ELR (cell line): ENCODE data around the gene CEACAM18.
"Not testable (repeated sequence)": the region's sequence is repeated elsewhere in the genome, so short reads cannot be mapped to it uniquely, and the experiment has no call there.

Source experiments
- DNase-seq: peaks from one replicate; pipeline ENCODE4 v3.0.0-alpha.2; 2015; ENCODE audit warnings: low read depth

The CEACAM18 gene

DNA sequence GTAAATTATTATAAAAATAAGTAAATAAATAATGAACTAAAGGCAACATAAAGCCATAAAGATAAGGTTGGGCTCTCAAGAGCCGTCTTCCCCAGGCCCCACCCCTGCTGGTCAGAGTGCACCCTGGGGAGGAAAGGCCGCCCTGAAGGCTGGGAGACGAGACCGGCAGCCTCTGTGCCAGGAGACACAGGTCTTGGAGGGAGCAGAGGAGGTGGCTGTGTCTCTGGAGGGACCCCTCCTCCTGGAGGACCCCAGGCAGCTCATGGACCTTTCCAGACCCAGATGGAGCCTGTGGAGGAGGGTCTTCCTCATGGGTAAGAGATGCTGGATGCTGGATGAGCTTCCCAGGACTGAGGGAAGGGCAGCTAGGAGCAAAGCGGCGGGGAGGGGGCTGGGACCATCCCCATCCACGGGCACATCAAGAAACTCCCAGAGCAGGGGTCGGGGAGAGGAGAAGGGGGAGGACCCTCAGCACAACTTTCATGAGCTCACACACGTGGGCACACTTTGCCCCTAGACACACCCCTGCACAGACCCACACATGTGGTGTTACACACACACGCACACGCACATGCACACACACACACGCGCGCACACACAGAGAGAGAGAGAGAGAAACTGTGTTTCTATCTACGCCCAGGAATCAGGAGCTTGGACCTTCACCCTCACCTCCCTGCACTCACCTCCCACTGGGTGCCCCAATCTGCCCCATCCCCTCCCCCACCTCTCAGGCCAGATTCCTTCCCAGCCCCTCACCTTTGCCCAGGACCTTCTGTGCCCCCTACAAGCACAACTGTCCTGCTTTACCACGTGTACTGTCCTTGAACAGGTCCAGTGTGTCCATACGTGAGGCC is at the start of gene CEACAM18:
CEACAM18 (plus strand) TSS at position 159 of the 854 bp plus-strand sequence.
- DNase-seq, result no peak

DNA sequence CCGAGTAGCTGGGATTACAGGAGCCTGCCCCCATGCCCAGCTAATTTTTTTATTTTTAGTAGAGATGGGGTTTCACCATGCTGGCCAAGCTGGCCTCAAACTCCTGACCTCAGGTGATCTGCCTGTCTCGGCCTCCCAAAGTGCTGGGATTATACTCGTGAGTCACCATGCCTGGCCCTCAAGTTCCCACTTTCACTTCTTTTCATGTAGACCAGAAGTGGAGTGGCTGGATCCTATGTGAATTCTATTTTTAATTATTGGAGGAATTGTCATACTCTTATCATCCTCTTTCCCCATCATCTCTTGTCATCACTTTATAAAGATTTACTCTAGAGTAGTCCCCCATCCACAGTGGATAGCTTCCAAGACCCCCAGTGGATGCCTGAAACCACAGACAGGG is 48.1 kb upstream of the CEACAM18 start:
- no peak for DNase-seq

DNA sequence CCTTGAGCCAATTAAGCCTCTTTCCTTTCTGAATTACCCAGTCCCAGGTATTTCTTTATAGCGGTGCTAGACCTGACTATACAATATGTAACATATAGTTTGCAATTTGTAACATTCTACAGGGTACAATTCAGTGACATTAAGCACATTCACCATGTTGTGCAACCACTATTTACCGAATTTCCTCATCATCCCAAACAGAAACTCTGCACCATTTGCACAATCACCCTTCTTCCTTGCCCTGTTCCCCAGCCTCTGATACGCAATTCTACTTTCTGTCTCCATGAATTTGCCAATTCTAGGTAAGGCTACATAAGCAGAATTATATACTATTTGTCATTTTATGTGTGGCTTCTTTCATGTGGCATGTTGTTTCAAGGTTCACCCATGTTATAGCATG is 47.2 kb upstream of the CEACAM18 start:
- no peak for DNase-seq

DNA sequence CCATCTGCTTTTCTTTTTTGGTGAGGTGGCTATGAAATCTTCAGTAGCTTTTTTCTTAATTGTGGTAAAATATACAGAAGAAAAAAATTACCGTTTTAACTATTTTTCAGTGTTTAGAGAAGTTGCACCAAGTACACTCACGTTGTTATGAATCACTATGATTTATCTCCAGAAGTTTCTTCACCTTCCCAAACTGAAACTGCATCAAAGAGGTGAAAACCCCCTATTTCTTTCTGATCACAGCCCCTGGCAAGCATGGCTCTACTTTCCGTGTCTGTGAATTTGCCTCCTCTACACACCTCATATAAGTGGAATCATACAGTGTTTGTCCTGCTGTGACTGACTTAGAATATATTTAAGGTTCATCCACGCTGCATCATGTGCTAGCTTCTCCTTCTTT is 45.3 kb upstream of the CEACAM18 start:
- DNase-seq, result no peak

DNA sequence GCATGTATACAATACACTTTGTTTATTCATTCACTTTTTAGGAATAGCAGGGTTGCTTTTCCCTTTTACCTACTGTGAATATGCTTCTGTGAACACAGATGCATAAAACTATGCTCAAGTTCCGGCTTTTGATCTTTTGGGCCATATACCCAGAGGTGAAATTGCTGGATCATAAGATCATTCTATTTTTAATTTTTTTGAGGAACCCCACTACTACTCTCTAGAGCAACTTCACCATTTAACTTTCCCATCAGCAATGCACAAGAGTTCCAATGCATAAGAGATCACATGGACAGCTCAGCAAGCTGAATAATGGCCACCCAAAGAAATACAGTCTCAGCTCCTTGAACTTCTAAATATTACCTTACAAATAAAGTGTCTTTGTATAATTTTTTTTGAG is 43.9 kb upstream of the CEACAM18 start:
- DNase-seq, result no peak

DNA sequence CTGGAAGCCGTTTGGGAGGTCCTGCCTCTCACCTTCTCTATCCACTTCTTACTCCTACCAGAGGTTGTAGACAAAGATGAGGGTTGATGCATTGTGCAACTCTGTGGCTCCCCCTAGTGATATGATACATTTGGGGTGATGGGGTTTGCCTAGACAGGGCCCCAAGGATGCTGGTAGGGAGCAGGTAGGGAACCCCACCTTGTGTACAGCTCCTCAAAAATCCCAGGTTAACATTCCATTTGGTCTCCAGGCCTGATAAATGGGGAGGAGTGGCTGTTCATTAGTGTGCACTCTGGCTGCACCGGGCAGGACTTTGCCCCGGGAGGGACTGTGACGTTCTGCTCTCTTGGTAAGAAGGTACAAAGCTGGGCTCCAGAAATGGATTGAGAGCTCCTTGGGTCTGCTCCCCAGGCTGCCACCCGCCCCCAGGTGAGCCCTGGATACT is 39.3 kb upstream of the CEACAM18 start:
- DNase-seq, result peak; percentile 31

DNA sequence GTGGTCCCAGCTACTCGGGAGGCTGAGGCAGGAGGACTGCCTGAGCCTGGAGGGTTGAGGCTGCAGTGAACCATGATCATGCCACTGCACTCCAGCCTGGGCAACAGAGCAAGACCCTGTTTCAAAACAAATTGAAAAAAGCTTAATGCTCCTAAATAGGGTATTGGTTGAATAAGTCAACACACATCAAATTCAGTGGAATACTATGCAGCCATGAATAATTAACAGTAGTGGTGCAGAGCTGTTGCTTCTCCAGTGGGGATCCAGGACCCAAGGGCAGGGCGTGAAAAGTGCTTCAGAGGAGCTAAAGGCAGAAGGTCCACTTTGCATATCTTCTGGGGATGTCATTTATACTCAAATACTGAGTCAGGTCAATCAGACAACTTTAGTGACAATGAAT is 38.3 kb upstream of the CEACAM18 start:
- DNase-seq, result no peak

DNA sequence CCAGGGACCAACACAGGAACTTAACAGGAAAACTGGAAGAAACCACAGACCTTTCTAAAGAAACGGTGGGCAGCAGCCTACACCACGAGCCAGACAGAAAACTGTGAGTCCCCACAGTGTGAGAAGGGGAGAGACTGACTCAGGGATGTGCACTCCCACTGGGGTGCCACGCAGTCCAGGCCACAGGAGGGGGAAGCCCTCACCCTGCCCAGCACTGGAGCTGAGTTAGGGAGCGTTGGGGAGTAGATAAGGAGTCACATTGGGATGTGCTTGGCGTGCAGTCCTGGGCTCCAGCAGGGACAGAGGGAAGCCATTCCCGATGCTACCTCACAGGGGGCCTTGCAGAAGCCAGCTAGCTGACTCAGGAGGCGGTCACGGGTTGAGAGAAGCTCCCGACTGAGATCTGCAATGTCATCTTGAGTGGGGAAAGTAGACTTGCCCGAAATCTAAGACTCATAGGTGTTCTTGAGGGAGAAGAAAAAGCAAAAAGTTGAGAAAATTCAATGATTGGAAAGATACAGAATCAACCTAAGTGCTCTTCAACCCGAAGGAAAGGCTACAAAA is 37.4 kb upstream of the CEACAM18 start:
- DNase-seq, result peak; percentile 42

DNA sequence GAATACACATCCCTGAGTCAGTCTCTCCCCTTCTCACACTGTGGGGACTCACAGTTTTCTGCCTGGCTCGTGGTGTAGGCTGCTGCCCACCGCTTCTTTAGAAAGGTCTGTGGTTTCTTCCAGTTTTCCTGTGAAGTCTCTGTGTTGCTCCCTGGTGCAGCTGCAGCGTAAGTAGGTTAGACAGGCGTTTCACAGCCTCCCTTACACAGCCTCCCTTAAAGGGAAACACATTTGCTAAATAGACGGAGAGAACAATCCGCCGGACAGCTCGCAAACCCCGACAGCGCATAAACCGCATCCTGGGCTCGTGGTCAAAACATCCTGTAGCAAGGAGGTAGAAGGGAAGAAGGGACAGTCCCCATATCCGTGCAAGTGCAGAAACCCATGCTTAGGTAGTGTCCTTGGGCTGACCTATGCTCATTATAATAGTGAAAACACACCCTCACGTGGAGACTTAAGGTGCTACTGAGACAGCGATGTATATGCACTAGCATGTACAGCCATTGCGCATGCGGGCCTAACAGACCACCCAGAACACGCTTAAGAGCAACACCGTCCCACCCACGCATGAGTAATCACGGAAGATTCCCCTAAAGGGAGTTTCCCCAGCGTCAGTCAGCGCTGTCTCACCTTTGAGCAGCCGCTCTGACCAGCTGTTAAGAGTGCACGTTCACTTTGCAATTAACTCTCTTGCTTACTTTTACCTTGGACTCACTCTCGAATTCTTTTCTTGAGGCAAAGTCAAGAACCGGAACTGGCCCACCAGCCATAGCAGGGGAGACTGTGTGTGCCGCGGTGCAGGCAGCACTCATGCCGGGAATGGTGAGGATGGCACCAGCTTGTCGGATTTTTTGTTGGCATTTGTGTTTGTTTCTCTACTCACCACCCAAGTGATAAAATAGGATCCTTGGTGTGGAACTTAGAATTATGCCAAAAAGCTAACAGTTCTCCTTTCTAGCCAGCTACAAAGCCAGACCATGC is 36.6 kb upstream of the CEACAM18 start:
- DNase-seq, result peak; percentile 32

DNA sequence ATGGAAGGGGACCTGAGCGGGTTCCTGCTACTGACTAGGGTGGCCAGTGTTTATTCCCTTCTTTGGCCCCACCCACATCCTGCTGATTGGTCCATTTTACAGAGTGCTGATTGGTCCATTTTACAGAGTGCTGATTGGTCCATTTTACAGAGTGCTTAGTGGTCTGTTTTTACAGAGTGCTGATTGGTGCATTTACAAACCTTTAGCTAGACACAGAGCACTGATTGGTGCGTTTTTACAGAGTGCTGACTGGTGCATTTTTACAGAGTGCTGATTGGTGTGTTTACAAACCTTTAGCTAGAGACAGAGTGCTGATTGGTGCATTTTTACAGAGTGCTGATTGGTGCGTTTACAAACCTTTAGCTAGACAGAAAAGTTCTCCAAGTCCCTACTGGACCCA is 30.8 kb upstream of the CEACAM18 start:
- DNase-seq, result not testable (repeated sequence)

DNA sequence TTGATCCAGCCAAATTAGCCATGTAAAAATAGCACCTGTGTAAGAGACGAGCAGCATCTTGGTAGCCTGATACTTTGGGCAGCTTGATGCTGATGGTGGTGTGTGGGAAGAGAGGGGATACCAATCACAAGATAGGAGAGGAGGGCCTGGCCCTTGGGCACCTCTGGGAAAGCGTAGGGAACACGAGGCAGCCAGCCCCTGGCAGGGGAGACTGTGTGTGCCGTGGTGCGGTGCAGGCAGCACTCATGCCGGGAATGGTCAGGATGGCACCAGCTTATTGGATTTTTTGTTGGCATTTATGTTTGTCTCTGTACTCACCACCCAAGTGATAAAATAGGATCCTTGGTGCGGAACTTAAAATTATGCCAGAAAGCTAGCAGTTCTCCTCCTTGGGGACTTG is 30.3 kb upstream of the CEACAM18 start:
- no peak for DNase-seq

DNA sequence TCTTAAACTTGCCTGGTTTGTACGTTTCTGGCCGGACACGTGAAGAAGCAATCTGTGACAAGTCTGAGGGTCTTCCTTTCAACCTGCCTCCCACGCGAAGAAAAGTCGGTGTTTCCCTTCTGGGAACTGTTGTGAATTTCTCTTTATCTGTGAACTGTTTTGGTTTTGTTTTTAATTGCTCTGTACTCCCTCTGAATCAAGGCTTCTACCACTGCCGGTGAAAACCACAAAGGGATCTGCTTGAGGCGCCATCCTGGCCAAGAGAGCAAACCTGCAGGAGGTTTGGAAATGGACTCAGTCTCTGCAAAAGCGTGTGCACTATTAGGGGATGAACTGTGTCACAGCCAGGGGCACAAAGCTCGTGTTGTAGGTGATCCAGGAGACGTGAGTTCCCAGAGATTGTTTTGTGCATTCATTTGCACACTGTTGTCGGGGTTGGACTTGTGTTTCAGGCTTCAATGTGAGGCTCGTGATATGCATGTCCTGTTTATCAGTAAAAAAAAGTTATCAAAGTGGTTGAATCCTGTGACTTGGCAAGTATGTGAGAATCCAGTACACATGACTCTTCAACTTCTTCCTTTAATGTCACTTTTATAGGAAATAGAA is 29.8 kb upstream of the CEACAM18 start:
- DNase-seq, result no peak

DNA sequence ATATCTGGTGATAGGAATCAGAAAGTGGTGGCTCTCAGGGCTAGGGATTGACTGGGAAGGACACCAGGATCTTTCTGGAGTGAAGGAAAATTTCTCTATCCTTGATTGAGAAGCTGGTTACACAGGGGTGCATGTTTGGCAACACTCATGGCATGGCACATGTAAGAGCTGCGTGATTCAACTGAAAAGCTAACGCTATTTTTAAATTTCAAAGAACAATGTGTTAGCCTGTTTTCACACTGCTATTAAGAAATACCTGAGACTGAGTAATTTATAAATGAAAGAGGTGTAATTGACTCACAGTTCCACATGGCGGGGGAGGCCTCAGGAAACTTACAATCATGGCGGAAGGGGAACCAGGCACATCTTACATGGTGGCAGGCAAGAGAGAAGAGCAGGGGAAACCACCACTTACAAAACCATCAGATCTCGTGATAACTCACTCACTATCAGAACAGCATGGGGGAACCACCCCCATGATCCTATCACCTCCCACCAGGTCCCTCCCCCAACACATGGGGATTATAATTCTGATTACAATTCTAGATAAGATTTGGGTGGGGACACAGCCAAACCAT is 27.5 kb upstream of the CEACAM18 start:
- DNase-seq, result no peak

DNA sequence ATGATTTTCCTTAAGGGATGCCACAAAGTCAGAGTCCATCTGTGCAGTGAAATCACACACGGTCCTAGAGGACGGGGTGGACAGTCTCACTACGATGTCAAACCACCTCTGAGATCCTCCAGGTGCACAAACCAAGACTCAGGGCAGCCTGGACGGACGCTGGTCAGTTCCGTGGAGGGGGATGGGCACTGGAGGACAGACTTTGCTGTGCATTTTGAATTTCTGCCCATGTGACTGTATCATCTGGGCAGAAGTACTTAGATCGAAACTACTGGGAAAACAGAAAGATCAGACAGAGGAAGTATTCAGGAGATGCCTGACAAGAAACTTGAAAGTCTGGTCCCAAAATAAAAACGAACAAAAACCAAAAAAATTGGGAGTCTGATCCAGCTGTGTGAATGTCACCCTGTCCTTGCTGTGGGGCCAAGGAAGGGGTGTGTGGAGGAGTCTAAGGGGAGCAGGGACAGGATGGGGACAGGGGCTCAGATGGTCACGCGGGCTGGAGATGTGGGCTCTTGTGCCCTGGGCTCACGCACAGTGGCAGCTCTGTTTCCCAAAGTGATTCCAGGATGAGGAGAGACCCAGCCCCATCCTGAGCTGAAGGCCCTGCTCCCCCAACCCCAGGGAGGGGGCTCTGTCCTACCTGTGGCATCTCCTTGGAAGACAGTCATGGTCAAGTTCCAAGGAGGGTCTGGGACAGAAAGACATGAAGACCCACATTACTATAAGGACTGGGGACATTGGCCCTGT is 21.6 kb upstream of the CEACAM18 start:
- no peak for DNase-seq

DNA sequence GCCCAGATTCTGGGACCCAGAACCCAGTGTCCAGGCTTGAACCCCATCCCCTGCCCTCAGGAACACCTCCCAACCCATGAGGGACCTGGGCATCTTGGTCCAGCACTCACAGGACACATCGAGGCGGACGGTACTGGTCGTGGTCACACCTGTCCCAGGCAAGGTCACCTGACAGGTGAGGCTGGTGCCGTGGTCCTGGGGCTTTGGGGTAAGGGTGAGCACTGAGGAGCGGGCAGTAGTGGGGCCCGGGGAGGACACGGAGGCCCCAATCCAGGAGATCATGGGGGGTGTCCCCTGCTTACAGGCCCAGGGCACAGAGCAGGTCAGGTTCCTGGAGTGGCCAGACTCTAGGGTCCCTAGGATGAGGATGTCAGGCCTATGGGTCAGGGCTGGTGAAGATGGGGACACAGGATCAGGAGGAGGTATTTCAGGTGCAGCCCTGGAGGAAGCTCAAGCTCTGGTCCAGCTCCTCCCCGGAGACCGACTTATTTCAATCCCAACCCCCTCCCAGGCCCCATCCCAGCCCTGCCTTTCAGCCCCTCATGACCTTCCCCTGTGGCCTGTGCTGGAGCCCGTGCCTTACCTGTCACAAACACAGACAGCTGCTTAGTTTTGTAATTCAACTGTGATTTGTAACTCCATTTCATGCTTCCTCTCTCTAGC is 20.9 kb upstream of the CEACAM18 start:
- DNase-seq, result no peak

DNA sequence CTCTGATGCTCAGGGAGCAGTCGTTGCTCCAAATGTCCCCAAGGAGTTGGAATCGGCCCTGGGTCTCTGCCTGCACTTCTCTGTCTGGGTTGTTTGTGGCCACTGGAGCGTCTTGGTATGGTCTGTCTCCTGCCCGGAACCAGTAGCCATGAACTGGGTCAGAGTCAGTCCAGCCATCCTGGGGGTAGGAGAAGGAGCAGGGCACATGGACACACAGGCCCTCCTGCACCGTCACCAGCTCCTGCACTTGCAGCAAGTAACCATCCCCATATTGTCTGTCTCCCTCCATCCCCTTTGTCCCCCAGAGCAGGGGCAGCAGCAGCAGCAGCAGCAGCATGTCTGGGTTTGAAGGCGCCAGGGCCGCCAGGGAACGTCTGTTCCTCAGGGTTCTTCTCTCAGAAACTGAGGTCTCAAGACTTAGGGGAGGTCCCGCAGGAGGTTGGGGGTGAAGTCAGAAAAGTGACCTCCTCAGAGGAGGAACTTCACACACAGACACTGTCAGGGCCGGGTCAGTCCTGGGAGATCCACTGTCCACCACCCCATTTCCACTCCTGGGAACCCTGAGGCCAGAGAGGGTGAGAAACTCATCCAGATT is 20.2 kb upstream of the CEACAM18 start, which contains the start of gene SIGLEC8:
SIGLEC8 (minus strand) TSS at position 404 of the 595 bp plus-strand sequence; CDS start at position 337, 67 bp downstream.
- no peak for DNase-seq

DNA sequence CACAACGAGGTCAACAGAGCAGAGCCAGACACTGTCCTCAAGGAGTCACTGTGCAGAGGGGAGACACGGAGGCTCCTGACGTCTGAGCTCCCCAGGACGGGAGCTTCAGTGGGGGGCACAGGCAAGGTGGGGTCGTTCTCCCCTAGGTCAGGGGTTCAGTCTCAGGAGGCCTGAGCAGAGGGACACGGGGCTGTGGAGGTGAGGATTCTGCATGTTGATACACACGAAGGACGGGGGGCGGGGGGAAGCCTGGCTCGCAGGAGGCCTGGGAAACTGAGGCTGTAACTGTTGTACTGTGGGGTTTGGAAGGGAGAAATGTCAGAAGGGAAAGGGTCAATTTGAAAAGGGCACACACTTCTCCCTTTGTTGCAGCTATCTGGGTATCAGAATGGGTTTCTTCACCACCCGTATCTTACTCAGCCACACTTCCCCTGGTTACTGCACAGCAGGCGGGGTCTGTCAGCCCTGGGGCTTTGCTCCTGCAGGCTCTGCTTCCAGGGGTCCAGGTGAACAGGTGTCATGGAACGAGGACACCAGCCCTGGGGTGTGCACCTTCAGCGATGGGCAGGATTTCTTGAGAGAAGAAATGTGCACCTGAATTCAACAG is 19.3 kb upstream of the CEACAM18 start:
- no peak for DNase-seq

DNA sequence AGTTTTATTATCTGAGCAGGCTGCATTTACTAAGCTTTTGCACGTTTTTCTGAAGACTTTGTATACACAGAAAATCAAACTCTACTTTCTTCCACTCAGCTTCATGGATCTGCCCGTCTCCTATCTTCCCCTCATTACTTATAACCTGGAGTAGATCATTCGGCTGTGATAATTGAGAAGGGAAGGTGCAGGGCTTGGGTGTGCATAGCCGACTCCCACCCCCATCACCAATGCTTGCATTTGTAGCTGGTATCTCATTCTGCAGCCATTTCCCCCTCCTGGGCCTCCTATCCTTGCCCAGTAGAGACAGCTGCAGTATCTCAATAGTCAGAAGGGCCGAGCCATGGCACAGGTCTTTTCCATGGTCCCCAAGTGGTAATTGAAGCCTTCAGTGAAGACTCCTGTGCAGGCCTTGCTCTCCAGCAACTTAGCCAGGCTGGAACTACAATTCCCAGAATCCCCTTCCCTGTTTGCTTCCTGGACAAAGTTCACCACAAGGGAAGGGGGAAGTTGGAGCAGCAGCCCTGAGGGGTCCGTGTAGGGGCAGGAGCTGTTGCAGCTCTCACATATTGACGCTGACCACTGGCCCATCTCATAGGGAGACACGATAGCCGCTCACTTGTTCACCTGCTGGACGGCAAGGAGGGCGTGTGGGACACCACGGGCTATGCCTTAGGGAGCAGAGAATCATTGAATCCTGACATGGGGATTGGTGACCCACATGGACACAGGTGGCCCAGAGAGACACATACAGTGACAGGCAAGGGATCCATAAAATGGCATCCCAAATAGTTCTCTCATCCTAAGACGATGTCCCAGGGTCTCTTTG is 18.0 kb upstream of the CEACAM18 start:
- DNase-seq, result peak; percentile 28
